Vein endothelial cell (primary cell): ENCODE measurements around the gene ACADM. TPM values are rescaled to one million over a fixed set of nuclear protein-coding genes. Genes with fewer than 3 reads are reported as not detected.

Source experiments
- small RNA-seq: library from RNA; depleted of rRNA; stranded (forward); fragments of <200 nt; gene quantifications from one replicate; pipeline ENCODE3, GENCODE V24; 2012
- total RNA-seq: library from RNA; depleted of rRNA; stranded (reverse); fragments of >200 nt; gene quantifications from 2 replicates; pipeline ENCODE4 v1.2.3, GENCODE V29; 2012

ACADM gene
- total RNA-seq: 25.2 and 37.7 TPM in 2 replicates

DNA sequence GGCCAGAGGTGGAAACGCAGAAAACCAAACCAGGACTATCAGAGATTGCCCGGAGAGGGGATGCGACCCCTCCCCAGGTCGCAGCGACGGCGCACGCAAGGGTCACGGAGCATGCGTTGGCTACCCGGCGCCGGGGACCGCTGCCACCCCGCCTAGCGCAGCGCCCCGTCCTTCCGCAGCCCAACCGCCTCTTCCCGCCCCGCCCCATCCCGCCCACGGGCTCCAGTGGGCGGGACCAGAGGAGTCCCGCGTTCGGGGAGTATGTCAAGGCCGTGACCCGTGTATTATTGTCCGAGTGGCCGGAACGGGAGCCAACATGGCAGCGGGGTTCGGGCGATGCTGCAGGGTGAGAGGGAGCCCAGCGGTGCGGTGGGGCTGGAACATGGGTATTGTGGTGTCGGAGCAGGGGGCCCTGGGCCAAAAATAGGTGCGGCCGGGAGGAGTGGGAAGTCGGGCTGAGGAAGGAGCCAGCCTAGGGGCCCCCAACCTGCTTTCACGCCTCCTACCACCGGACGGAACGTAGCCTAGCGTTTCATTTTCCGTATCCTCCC lies at the start of gene ACADM:
TSS of gene ACADM (plus strand) at position 238 of the 551 bp plus-strand sequence. CDS start at position 317, 79 bp downstream.

DNA sequence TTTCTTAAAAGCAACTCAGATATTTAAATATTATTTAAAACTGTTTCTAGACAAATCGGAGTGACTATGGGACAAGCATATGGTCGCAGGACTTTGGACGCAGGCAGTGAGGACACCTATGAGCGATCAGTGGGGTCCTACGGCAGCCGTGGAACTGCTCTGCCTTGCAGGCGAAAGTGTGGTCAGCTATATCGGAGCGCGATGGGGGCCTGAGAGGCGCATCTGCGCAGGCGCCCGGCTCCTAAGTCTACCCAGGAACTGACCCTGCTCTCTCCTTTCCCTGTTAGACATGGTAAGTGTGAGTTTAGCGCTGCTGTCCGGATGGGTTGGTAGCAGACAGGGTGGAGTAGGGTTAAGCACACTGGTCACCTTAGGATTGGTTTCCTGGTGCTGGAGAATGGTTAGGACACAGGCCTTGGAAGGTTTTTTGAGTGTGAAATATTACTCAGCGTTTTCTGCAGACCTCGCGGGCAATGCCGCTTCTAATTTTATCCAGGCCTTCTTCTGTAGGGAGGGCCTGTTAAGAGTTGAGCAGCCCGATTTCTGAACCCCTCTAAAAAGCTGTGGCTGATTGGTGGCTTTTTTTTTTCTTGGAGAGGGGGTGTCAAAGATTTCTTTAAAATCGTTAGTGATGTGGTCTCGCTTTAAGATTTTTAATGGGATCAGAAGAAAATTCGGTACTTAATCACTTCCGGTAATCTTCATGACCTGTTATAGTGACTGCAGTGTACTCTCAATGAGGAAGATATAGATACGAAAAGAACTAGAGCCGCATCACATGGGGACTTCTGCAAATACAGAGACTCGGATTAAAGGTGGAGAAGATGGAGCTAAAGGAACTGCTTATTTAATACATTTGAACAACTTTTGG lies 61.7 kb downstream of the ACADM start, which contains the start of gene RABGGTB:
TSS of gene RABGGTB (plus strand) at position 274 of the 871 bp plus-strand sequence. CDS start at position 290, 16 bp downstream.

DNA sequence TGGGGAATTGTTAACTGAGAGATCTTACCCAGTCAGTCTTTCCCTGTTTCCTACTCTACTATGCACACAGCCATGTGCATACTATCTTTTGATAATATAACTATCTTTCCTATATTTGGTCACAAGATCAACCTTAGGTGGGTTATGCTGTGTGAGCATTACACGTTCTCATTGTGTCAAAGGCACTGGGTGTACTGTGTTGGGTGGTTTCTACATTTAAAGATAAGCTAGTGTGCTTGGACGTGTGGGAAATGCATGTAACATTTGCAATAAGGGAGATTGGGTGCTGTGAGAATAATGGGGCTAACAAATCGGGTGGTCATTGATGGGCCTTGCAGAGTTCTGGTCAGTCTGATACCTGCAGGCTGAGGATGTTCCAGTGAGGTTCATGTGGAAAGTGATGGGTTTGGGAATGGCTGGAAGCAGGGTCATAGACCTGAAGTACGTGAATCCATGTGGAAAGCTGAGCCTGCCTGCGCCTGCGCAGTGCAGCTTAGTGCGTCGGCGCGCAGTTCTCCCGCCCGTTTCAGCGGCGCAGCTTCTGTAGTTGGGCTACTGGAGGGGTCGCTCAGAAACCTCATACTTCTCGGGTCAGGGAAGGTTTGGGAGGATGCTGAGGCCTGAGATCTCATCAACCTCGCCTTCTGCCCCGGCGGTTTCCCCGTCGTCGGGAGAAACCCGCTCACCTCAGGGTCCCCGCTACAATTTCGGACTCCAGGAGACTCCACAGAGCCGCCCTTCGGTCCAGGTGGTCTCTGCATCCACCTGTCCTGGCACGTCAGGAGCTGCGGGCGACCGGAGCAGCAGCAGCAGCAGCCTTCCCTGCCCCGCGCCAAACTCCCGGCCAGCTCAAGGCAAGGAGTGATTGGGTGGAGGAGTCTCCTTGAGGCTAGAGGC lies 72.1 kb downstream of the ACADM start, which contains the start of gene MSH4:
TSS of gene MSH4 (plus strand) at position 507 of the 897 bp plus-strand sequence. CDS start at position 611, 104 bp downstream.

Small RNA genes within 50 kb of the gene (small RNA-seq; reads per million reads assigned to genes)
- gene SNORD45A (not detected), gene SNORD45B (not detected), gene SNORD45C (not detected)

Other genes starting within 250 kb of the ACADM start
- 6.7 and 19.9 TPM in 2 replicates for gene SLC44A5, start 113.6 kb upstream of the ACADM start, total RNA-seq
- gene RABGGTB, start 61.5 kb downstream of the ACADM start, total RNA-seq: 88.8 and 97.1 TPM in 2 replicates
- 0.10 and 0.33 TPM in 2 replicates for gene MSH4, start 72.2 kb downstream of the ACADM start, total RNA-seq
- gene ASB17, start 207.7 kb downstream of the ACADM start, total RNA-seq: not detected in 2 replicates